Spleen (tissue), 11 donors: Measurements from ENCODE around the gene ERH. TPM values are rescaled to one million over a fixed set of nuclear protein-coding genes. Genes with fewer than 3 reads are reported as not detected.

Experiments
- DNase-seq: peaks from one replicate; pipeline ENCODE4 v3.0.0-alpha.2; 2020
- H3K27ac ChIP-seq, 8 donors: fragments of 200-600 bp; sonication (generic) in 7 of 8; 1 replicate in 4 of 8; 2 replicates in 4 of 8; pipeline versions ENCODE4 v1.5.0 to v1.8.0; 2016 to 2021; ENCODE audit warnings: inconsistent platforms in 4 of 8, mild to moderate bottlenecking in 4 of 8, moderate library complexity in 1 of 8
- H3K27me3 ChIP-seq, 7 donors: fragments of 200-600 bp; sonication (generic) in 6 of 7; replicated peaks in 1 of 7; 1 replicate in 4 of 7; 2 replicates in 3 of 7; pipeline versions ENCODE4 v1.5.0 to v1.8.0; 2016 to 2021; ENCODE audit warnings: inconsistent platforms in 3 of 7, mild to moderate bottlenecking in 1 of 7
- H3K36me3 ChIP-seq, 6 donors: fragments of 200-600 bp; sonication (generic) in 5 of 6; 1 replicate in 4 of 6; 2 replicates in 2 of 6; pipeline versions ENCODE4 v1.5.0 to v1.8.0; 2016 to 2021; ENCODE audit warnings: inconsistent platforms in 2 of 6
- H3K4me1 ChIP-seq, 6 donors: fragments of 200-600 bp; sonication (generic) in 5 of 6; 1 replicate in 3 of 6; 2 replicates in 3 of 6; pipeline versions ENCODE4 v1.5.0 to v1.8.0; 2016 to 2021; ENCODE audit warnings: inconsistent platforms in 3 of 6
- H3K4me3 ChIP-seq, 8 donors: fragments of 200-600 bp; sonication (generic) in 7 of 8; 1 replicate in 4 of 8; 2 replicates in 4 of 8; pipeline versions ENCODE4 v1.5.0 to v1.8.0; 2016 to 2021; ENCODE audit warnings: inconsistent platforms in 4 of 8, mild to moderate bottlenecking in 4 of 8, moderate library complexity in 2 of 8
- H3K9me3 ChIP-seq, 8 donors: fragments of 200-600 bp; sonication (generic) in 7 of 8; 1 replicate in 4 of 8; 2 replicates in 4 of 8; pipeline versions ENCODE4 v1.5.0 to v1.8.0; 2016 to 2021; ENCODE audit warnings: inconsistent platforms in 4 of 8
- CTCF ChIP-seq, 11 experiments: fragments of 200-600 bp in 7 of 11; fragments of 450-650 bp in 4 of 11; sonication (generic) in 4 of 11; IDR thresholded peaks in 8 of 11; conservative IDR thresholded peaks in 3 of 11; 1 replicate in 7 of 11; 2 replicates in 4 of 11; pipeline versions ENCODE4 v1.4.0 to v1.8.0; 2016 to 2021; ENCODE audit warnings: antibody characterized with exemption in 11 of 11, inconsistent platforms in 4 of 11, mild to moderate bottlenecking in 1 of 11
- POLR2A ChIP-seq, 3 donors: fragments of 450-650 bp; IDR thresholded peaks; one replicate each; pipeline ENCODE4 v1.5.1; 2017; ENCODE audit warnings: antibody characterized with exemption in 3 of 3, mild to moderate bottlenecking in 1 of 3
- POLR2AphosphoS5 ChIP-seq, 3 donors: sonication (generic); formaldehyde crosslinking; IDR thresholded peaks; one replicate each; pipeline ENCODE4 v1.5.1; 2017; ENCODE audit warnings: antibody characterized with exemption in 3 of 3
- WGBS, 5 donors: extraction: QIAGEN DNeasy Blood & Tissue Kit in 3 of 5; methylation state at CpG; one replicate each; pipeline versions ENCODE4 v1.1.5 to v1.1.7; 2013 to 2018; 5-methylcytosine and 5-hydroxymethylcytosine counted together
- intact Hi-C: fragments of 100-400 bp; cut with DNase I; formaldehyde crosslinking; loops from one replicate; pipeline ENCODE4 v1.15.0; 2023; ENCODE audit warnings: low total_unique reads
- polyA plus RNA-seq, 3 donors: library from polyadenylated mRNA; stranded (reverse); fragments of 200-250 nt; gene quantifications; one replicate each; pipeline ENCODE4 v1.2.1, GENCODE V29; 2013
- total RNA-seq, 7 donors: library from RNA; depleted of rRNA in 3 of 7; stranded (reverse); fragments of >200 nt in 3 of 7; fragmentation: NEBNext Ultra II Directional in 4 of 7; extraction: Animal tissue kit (Norgen Biotek cat#: 25700) in 4 of 7; gene quantifications; one replicate each; pipeline versions ENCODE4 v1.1.0 to v1.2.1, GENCODE V29; 2016 to 2021
- donor health status: healthy with polysubstance abuse.
- donor health status: DM: no; HTN: no; CAD: no; lungs with moderate emphysema.
- donor health status: DM: no; HTN: no; CAD: no.
- donor health status: Bipolar disorder and iron deficiency.
- donor health status: healthy.
- donor health status: DM: no; HTN: no; CAD: no.
- donor health status: DM: yes; HTN: yes; CAD: no.

Gene ERH
- total and polyA plus RNA-seq, 10 donors: 53.5 to 182 (median 127) TPM

DNA sequence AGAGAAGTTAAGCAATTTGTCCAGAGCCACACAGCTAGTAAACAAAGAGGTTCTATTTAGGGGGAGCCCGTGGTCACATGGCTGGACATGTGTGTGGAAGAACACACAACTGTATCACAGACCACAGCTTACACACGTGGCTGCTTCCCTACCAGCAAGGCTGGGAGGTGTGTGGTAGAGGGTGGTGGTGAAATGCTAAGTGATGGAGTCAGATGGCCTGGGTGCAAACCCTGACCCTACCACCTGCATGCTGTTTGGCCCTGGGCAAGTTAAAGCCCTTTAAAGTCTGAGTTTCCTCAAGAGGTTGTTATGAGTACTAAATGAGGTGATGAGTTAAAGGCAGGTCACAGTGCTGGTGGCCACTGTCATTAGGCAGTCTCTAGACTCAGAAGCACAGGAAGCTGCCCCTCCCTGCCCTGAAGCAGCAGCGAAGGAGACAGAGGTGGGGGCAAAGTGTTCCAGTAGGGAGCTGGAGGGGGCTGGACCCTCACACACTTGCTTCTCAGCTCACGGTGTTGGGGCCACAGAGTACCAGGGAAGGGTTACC is 64.2 kb downstream of the ERH start:
- Histone ChIP-seq H3K36me3 (no peaks in the 10 kb centered on the region), H3K27ac (peak overlapping the region in 1 of 8 donors; percentile 17), H3K27me3 (peaks cover 0 to 17% (median 0%) of the 10 kb centered on the region in 7 donors), H3K9me3 (no peaks in the 10 kb centered on the region), H3K4me3 (no peak overlapping the region), H3K4me1 (peaks cover 0 to 15% (median 0%) of the 10 kb centered on the region in 6 donors)
- TF ChIP-seq CTCF (IDR thresholded peaks at IDR 0.05 in 8 of 11, conservative IDR thresholded peaks at IDR 0.05 in 3 of 11) (no peak), POLR2AphosphoS5 (IDR thresholded peaks at IDR 0.05) (no peak), POLR2A (IDR thresholded peaks at IDR 0.05) (no peak)
- intact Hi-C loops: no loop called here
- 54 to 66% (median 61%) methylated on average over 4 of the region's 4 CpGs for WGBS, 5 donors
- peak; percentile 37 for DNase-seq

DNA sequence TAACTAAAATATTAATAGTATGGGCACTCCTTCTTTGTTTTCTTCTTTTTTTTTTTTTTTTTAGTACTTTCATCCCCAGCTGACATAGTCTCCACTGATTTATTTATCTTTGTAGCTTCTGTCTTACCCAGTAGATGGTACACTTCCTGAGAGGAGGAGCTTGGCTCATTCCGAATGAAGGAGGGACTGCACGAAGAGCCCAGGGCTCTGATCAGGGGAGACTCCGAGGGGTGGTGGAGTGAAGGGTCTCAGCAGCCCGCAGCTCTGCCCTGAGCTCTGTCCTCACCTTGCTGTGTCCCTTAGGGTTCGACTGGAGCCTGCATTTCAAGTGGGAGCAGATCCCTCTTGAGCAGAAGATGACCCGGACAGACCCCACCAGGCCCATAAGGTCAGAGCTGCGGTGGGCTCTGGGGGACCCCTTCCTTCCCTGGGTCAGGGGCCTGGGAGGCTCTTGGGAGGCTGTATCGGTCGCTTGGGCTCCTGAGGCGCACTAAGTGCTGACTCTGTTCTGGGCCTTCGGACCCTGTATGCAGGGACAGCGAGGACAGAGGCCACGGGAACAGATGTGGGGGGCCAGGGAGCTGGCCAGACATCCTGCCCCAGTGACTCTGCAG is 65.2 kb downstream of the ERH start:
- no peaks in the 10 kb centered on the region for H3K36me3 ChIP-seq
- H3K4me1 ChIP-seq: peaks cover 0 to 15% (median 0%) of the 10 kb centered on the region in 6 donors
- intact Hi-C loops: no loop called here
- DNase-seq: peak; percentile 61
- H3K27me3 ChIP-seq: peaks cover 0 to 12% (median 0%) of the 10 kb centered on the region in 7 donors
- WGBS, 5 donors: 62 to 86% (median 79%) methylated on average over 7 to 13 of the region's 13 CpGs
- H3K4me3 ChIP-seq: no peak overlapping the region
- H3K9me3 ChIP-seq: no peaks in the 10 kb centered on the region
- H3K27ac ChIP-seq: no peak overlapping the region
- no peak for TF ChIP-seq CTCF (IDR thresholded peaks at IDR 0.05 in 8 of 11, conservative IDR thresholded peaks at IDR 0.05 in 3 of 11)
- TF ChIP-seq POLR2A (IDR thresholded peaks at IDR 0.05): no peak
- no peak for TF ChIP-seq POLR2AphosphoS5 (IDR thresholded peaks at IDR 0.05)

- Histone ChIP-seq H3K4me3 (no peak overlapping the region), H3K4me1 (peaks cover 0 to 15% (median 0%) of the 10 kb centered on the region in 6 donors), H3K9me3 (no peaks in the 10 kb centered on the region), H3K27ac (no peak overlapping the region), H3K27me3 (peaks cover 0 to 20% (median 0%) of the 10 kb centered on the region in 7 donors), H3K36me3 (no peaks in the 10 kb centered on the region)
- WGBS, 5 donors: 79 to 94% (median 90%) methylated on average over 3 to 4 of the region's 4 CpGs
- intact Hi-C loops: no loop called here
- TF ChIP-seq POLR2AphosphoS5 (IDR thresholded peaks at IDR 0.05) (no peak), CTCF (IDR thresholded peaks at IDR 0.05 in 8 of 11, conservative IDR thresholded peaks at IDR 0.05 in 3 of 11) (no peak), POLR2A (IDR thresholded peaks at IDR 0.05) (no peak)
- DNase-seq: peak; percentile 60
Observed at GRCh38 chr14:69331206-69331605, 66.9 kb downstream of the ERH start.

Other genes starting within 250 kb of the ERH start
- gene DCAF5, start 245.2 kb downstream of the ERH start, total RNA-seq: 10 to 100 TPM; 39.9 to 60.6 (median 48.0) TPM
- 10 to 100 TPM; 10.3 to 18.9 (median 13.7) TPM for gene DCAF5, start 245.2 kb downstream of the ERH start, polyA plus RNA-seq
- gene EXD2, start 206.8 kb downstream of the ERH start, total RNA-seq: 10 to 100 TPM; 10.8 to 18.5 (median 14.4) TPM
- gene EXD2, start 206.8 kb downstream of the ERH start, polyA plus RNA-seq: 1 to 10 TPM; 3.7 to 5.1 (median 3.7) TPM
- gene GALNT16, start 138.1 kb downstream of the ERH start, total RNA-seq: 10 to 100 TPM in 5 of 7 donors, 1 to 10 TPM in 2; 6.7 to 36.4 (median 14.7) TPM
- gene GALNT16, start 138.1 kb downstream of the ERH start, polyA plus RNA-seq: 1 to 10 TPM; 2.1 to 5.3 (median 2.1) TPM
- 10 to 100 TPM; 36.4 to 55.8 (median 46.5) TPM for gene SLC39A9, start 393 bp upstream of the ERH start, total RNA-seq
- gene SLC39A9, start 393 bp upstream of the ERH start, polyA plus RNA-seq: 10 to 100 TPM; 11.8 to 14.2 (median 12.3) TPM
- gene PLEKHD1, start 86.4 kb upstream of the ERH start, total RNA-seq: under 1 TPM in 6 of 7 donors, not detected in 1; 0.07 to 0.46 (median 0.22) TPM
- under 1 TPM; 0.06 to 0.17 (median 0.09) TPM for gene PLEKHD1, start 86.4 kb upstream of the ERH start, polyA plus RNA-seq
- not detected for gene CCDC177, start 176.6 kb upstream of the ERH start, total RNA-seq
- not detected for gene CCDC177, start 176.6 kb upstream of the ERH start, polyA plus RNA-seq
- gene SUSD6, start 213.3 kb upstream of the ERH start, total RNA-seq: 100 to 1,000 TPM in 3 of 7 donors, 10 to 100 TPM in 4; 76.1 to 120 (median 96.1) TPM
- gene SUSD6, start 213.3 kb upstream of the ERH start, polyA plus RNA-seq: 10 to 100 TPM; 10.7 to 20.4 (median 11.3) TPM